NCI-H82 (cell line): ENCODE measurements around the gene UNC80.

Experiments used
- DNase-seq: peaks from one replicate; lab custom pipeline; 2025; lab: John Stamatoyannopoulos, UW

The UNC80 gene

DNA sequence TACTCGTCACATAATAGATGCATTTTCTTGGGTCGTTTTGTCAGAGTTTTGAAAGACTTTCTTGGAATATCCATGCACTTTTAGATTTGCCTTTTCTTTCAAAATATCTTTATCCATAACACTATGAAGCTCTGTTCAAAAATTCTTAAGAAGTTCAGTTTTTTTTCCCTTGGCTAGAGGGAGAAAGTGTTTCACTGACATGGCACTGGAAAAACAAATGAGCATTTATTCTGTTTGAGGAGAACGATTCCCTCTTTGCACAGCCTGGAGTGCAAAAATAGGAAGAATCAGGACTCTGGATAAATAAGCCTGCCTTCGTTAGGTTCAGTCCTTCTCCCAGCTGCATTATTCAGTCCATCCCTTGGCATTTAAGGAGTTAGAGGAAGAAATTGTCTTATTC lies 139.9 kb downstream of the UNC80 start:
- no peak for DNase-seq

DNA sequence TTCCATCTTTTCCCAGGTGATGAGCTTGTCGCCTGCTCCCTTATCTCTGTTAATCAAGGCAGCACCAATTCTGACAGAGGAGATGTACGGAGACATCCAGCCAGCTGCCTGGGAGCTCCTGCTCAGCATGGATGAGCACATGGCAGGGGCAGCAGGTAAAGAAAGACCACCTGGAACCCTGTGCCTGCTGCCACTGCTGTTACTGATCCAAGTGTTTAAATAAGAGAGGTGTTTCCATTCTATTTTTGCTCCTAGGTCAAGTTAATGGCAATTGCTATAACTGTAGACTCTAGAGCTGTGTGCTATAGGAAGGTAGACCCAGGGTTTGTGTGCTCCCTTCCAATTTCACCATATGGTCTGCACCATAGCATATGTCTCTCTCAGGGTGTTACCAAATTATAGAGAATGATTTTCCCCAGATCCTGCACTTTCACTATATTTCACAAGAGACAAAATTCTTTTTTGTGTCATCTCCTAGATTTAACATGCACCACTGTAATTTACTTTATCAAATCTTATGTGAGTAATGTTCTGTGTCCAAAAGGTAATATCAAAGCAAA lies 142.2 kb downstream of the UNC80 start:
- no peak for DNase-seq

DNA sequence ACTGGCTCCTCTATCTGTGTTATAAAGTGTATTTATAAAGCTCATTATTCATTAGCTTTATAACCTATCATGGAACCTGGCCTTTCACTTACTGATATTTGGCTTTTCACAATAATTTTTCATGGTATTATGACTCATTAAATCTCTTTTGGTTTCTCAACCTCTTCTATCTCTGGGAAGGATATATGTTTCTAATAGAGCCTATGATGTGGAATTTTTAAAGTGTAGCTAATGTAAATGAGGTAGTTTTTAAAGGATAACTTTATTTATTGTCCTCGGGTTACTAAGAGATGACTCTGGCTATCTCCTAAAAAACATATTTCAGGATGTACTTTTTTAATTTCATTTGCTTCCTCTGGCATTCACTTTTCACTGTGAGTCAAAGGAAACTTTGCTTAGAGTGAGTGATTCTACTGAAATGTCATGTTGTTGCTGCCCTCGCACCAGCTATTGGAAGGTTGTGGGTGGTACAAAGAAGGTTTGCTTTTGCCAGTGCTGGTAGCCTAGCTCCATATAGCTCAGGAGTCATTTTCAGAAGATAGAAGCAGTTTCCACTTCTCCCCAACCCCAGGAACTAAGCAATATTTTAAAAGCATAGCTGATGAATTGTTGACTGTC lies 145.6 kb downstream of the UNC80 start:
- no peak for DNase-seq

DNA sequence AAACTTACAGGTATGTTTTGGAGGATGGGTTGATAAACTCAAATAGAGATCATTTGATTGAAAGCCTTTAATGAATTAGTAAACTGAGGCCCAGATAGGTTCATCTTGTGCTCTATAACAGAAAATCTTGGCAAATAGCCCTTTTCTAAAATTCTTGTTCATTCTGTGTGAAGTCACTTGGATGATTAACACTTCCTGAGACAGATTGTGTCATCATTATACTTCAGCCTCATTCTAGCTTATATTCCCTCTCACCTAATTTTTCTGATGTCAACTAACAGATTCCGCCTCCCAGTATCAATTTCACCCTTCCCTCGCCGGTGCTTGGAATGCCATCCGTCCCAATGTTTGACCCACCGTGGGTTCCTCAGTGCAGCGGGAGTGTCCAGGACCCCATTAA lies 146.6 kb downstream of the UNC80 start:
- no peak for DNase-seq

DNA sequence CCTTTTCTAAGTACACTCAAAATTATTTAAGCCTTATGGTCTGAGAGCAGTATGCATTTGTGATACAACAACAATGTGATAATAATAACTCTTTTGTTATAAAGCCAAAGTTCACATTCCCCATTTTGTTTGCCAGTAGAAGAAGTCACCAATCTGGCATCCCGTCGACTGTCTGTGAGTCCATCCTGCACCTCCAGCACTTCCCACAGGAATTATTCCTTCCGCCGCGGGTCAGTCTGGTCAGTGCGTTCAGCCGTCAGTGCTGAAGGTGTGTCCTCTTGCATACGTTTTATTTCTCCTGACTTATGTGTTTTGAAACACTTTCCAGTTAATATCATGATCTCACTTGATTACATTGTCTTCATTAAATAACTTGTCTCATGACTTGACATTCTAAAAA lies 150.5 kb downstream of the UNC80 start:
- no peak for DNase-seq

DNA sequence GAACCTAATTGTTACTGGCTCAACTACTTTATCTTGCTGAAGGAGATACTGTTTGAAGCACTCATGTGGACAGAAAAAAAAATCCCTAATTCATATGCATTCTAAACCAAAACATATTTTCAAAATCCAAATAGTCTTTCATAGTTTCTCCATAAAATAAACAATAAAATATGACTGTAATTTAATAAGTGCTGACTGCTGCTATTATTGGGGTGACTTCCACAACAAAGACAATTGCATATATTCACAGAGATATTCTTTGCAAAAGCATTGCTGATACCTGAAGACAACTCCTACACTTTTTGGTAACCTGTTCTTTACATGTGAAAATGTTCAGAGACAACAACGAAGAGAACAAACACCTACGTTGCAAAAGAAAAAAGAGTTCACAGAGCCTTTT lies 157.7 kb downstream of the UNC80 start:
- DNase-seq, result no peak

DNA sequence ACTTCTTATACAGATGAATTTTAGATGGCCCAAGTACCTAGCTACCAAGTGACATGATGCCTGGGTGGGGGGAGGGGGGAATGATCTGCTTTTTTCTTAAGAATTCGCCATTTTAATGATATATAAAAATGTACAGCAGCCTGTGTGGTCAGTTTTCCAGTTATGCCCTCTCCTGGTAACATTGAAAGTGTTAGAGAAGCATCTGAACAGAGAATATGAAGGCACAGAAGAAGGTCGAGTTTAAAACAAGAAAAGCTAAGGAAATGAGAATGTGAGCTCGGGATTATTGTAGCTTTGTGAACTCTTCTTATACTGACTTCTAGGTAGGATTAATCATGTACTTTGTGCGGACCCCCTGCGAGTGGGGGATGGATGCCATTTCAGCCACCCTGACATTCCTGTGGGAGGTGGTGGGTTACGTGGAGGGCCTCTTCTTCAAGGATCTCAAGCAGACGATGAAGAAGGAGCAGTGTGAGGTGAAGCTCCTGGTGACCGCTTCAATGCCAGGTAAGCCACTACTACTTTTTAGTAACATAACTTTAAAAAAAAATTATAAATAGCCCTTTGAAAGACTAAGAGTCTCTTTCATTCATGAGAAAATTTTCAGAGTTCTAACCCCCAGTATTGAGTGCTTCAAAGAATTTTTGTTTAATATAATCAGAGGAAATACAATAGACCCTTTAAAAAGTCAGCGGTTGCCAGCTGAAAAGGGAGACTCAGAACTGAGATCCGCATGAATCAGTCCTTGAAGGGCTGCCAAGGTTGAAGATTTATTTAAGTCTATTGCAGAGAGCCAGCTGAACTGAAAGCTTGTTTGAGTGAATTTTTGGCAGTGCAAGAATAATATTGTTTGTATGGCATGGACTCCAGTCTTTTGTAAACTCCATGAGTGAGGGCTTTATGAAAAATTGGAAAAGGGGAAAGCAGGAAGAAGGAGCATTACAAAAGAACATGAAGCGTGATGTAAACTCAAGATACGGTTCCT lies 162.2 kb downstream of the UNC80 start:
- no peak for DNase-seq

DNA sequence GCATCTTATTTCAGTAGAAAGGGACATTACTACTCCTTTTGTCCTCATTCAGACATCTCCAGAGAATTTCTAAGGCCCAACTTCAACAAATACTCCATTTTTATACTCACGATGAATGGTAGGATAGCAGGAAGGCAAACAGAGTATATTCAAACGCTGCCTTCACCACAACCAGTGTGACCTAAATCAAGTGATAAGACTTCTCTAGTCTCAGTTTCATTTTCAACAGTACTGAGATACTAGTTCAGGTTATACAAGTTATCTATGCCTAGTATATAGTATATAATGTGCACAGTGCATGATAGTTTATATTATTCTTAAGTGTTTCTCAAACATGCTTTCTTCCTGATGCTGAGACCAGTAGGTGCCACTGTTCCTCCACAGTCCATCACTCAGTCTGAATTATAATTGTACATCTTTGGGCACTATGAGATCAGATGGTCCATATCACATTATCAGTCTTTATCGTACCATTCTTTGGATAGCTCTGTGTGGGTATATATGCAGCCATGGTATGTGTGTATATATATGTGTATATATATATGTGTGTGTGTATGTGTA lies 164.6 kb downstream of the UNC80 start:
- no peak for DNase-seq

DNA sequence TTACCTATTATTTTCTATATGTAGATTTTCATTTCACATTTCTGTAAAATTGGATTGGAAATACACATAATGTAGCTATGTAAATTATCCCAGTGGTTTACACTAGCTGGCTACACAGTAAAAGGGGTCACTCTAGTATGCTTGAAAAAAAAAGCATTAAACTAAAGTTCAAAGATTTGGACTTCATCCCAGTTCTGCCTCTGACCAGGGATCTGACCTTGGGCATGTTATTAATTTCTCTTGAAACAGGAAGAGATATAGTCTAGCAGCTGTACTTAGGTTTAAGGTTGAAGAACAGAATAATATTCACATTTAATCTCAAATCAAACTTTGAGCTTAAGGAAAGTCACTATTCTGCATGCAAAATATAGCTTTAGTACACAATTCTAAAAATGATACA lies 166.3 kb downstream of the UNC80 start:
- no peak for DNase-seq

DNA sequence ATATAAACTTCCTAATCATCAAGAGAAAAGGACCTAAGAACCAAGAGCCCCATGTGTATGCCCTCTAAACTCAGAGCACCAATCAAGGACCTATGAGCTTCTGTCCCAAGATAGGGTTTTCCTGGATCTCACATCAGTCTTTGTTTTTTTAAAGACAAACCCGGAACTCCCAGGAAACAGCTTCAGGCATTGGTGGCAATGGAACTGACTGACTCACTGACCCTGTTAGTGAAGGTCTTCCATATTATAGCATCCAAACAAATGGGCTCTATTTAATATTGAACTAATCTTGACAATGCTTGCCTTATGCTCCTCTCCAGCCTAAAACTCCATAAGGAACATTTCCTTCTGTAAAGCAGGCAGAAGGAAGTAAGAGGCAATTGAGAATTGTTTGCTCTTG lies 167.3 kb downstream of the UNC80 start:
- no peak for DNase-seq

DNA sequence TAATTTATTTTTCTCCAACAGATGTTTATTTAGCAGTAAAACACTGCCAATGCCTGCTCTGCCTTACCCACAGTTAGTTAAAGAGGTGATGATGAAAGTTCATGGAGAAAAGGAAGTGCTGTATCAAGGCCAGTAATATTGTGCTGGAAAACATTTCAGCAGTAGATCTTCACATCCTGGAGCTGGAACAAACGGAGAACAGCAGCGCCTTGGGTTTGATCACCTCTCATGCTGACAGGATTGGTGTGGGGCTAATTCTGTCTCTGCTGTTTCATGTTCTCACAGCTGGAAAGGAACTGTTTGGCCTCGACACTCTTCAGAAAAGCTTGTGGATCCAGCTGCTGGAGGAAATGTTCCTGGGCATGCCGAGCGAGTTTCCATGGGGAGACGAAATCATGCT lies 169.3 kb downstream of the UNC80 start:
- DNase-seq, result no peak

DNA sequence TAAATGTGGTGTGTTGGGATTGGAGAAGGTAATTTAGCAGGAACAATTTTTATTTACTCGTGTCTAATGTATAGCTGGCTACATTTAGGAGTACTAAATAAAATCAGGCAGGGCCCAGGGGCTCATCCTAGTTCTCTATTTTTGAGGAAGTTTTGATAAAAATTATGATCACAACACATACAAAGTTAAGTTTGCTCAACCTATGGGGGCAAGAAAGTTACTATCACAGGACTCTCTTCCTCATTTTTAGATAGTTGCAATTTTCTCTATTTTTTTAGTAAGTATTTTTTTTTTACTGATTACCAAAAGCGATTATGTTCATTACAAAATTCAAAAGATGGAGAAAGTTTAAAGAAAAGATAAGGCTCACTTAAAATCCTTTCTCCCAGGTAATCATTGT lies 170.8 kb downstream of the UNC80 start:
- DNase-seq, result no peak

DNA sequence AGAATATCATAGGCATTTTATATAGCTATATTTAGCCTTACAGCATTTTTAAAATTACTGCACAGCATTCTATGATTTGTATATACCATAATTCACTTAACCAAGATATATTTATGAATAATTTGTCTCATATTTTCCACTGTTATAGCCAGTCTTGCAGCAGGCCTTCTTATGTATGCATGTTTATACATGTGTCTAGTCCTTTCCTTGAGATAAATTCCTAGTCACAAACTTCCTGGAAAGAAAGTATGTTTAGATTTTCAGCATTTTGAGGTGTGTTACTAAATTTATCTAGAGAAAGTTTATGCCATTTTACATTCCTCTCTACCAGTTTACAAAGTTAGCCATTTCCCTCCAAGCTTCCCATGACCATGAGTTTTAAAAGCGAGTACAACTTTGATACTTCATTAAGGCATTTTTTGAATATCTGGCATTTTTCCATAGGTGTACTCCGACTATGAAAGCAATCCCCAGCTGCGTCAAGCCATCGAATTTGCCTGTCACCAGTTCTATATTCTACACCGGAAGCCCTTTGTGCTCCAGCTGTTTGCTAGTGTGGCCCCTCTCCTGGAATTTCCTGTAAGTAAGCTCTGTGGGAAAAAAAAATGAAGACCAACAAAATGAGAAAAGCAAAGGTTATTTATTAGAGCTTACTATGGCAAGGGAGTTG lies 171.4 kb downstream of the UNC80 start:
- no peak for DNase-seq

DNA sequence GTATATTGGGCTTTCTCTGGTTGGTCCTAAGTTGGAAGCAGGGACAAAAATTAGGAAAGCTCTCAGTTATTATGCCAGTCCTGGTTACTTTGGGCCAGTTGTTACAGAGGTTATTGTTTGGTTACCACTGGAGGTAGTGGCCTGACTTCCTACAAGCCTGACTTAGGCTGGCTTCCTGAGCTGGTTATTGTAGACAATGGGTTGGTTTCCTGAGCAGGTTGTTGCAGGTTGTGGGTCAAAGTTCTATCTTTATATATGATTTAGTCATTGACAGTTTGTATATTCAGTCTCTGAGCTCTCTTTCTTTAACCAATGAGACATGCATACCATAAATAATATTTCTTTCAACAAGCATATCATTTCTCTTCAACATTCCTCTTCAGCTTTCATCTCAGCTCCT lies 172.1 kb downstream of the UNC80 start:
- DNase-seq, result no peak

DNA sequence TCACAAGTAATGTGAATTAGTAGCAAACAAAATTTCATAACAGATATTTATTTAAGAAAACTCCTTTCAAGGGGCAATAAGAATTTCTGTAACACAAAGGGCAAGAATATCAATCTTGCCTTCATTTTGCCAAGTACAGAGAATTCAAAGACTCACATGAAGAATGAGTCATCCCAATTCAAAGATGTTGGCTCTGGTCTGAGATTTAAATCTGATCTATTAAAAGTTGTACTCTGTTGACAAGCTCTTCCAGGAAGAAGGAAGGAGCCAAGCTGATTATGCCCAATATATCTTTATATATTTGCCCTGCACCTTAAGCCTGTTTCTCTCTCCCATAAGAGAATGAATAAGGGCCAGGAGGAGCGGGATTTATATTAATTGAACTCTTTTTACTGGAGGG lies 174.9 kb downstream of the UNC80 start:
- no peak for DNase-seq

DNA sequence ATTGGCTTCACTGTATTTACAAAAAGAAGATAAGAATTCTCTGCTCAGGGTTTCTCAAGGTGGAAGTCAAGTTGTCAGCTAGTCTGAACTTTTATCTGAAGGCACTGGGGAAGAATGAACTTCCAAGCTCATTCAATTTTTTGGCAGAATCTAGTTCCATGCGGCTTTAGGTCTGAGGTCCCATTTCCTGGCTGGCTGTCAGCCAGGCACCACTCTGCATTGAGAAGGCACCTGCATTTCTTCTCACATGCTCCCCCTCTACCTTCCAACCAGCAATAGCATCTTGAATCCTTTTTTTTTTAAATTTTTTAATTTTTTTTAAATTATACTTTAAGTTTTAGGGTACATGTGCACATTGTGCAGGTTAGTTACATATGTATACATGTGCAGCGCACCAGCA lies 184.6 kb downstream of the UNC80 start:
- DNase-seq, result no peak

DNA sequence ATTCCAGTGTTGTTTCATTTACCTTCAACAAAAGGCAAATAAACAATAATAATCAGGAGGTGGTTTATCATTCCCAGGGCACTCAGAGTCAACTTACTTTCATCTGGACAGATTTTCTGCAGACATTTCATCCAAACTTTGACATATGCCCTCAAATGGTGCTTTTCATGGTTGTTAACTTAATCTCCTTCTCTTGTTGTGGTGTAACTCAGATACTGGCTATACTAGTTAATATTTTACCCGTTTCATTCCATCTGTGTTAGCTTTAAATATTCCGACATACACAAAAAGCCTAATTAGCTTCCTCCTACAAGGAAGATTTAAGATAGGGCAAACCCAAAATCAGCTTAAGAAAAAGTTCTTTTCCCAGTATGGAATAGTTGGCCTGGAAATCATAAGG lies 186.4 kb downstream of the UNC80 start:
- no peak for DNase-seq

DNA sequence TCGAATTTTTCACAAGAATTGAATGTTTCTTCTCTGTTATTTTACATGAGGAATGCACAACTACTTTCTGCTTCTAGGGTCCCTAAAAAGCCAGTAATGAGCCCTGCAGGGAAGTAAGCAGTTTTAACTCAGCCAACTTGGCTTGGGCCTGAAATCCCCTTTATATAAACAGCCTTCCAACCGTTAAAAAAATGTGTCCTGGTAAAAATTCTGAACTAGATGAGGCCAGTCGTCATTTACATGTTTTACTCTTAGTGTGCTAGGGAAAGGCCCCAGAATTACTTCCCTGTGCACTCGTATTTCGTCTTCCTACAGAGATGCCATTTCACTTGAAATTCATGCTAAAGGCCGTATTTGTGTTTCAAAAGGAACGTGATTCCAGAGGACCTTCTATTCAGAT lies 188.4 kb downstream of the UNC80 start:
- DNase-seq, result no peak

DNA sequence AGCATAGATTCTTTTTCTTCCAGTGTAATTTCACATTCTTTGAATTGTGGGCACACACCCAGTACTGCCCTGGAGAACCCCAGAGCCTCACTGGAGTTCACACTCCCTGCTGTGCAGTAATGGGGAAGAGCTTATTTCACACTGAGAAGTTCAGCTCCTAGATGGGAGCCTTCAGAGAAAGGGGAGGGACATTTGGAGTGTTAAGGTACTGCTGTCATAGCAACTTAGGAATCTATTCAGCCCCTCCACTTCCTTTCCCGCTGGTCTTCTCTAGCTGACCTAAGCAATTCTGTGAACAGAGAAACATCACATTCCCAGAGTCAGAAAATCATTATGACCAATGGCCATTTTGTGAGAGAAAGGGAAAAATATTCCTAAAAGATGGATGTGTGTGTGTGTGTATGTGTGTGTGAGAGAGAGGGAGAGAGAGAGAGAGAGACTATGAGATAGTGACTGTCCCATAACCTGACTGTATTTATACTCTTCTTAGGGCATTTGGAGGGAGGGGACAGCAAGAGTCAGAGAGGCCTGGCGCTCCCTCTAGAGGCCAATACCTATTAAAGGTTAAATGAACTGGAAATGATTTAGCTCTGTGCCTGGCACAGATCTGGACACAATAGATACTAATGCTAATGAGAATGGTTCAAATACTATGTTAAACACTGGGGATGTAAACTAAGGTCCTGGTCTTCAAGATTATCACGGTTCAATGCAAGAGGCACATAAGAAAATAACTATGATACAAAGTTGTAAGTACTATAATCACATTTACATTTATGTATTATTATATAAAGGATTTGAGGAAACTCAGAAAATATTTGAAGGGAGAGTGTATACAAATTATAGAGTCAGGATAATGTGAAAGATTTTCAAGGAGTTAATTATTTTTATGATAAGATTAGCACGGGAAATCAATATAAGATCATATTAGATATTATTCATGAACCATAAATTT lies 189.3 kb downstream of the UNC80 start:
- DNase-seq, result peak; percentile 88

DNA sequence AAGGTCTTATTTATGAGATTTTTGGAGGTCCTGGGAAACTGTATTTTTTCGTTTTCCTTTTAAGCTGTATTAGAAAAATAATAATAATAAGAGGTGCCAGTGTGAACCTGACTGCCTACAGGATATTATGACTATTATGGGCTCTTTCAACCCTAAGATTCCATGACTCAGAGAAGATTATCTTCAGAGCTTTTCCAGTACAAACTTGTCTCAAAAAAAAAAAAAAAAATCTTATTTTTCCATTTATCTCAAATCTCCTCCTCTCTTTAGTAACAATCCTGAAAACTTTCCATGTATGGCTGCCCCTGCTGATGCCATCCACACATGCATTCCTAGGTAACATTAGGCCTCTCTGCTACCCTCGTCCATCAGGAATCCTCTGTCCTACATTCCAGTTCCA lies 194.1 kb downstream of the UNC80 start:
- DNase-seq, result no peak

DNA sequence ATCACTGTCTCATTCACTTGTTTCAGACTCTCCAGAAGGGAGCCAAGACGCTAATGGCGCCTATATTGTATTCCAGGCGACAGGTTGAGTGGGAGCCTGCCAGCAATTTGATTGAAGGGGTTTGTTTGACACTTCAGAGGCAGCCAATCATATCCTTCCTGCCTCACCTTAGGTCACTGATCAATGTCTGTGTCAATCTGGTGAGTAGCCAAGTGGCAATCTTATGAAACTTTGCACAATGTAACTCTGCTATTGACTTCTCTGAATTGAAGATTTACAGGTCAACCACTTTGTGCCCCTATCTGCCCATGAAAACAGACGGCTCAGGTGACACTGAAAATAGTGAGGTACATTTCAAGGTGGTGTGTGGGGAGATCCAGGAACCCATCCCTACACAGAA lies 198.1 kb downstream of the UNC80 start:
- DNase-seq, result no peak
